ENCODE data around the gene PLS3. TPM values are rescaled to one million over a fixed set of nuclear protein-coding genes. Genes with fewer than 3 reads are reported as not detected.

Gene PLS3
- total and polyA plus RNA-seq, 2 of the 4 experiments (the other 2 are of a cell fraction) = 158 to 252 TPM

DNA sequence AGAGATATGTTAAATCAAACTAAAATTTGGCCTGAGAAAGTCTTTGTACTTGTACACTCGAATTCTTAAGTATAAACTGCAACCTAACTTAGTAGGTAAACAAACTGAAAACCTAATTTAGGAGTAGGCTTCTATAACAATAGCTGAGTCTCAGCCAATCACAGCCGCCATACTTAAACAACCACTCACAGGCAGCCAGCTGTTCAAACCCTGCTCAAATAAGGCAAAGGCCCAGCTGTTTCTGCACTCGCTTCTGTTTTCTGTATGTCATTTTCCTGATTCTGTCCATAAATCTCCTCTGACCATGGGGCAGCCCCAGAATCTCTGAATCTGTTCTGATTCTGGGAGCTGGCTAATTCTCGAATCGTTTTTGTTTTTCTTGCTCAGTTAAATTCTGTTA is 7.8 kb upstream of the PLS3 start:
- Histone ChIP-seq H2BK5ac (ENCODE audit: low read depth, low read length, poor library complexity, severe bottlenecking) (no peak overlapping the region), H2BK20ac (ENCODE audit: low read depth, low read length) (no peak overlapping the region), H4K5ac (ENCODE audit: low read depth, low read length) (no peak overlapping the region), H3K4me3 (ENCODE audit: insufficient read depth, low read depth, low read length) (no peak overlapping the region), H2AK5ac (ENCODE audit: low read depth, low read length) (no peak overlapping the region), H3K18ac (ENCODE audit: low read depth, low read length) (no peak overlapping the region), H2BK15ac (ENCODE audit: low read depth, low read length) (no peak overlapping the region), H2AFZ (replicated peaks; ENCODE audit: low read length, poor library complexity) (no peak overlapping the region), H3K9me1 (ENCODE audit: insufficient read depth, low read length) (no peaks in the 10 kb centered on the region), H3K79me1 (ENCODE audit: low read depth in 1 of 2, low read length in 2 of 2) (no peaks in the 10 kb centered on the region), H3K9ac (ENCODE audit: low read depth, low read length) (no peak overlapping the region), H3K4me1 (ENCODE audit: control insufficient read depth, insufficient read depth, low read length) (no peaks in the 10 kb centered on the region), H3K9me3 (ENCODE audit: control insufficient read depth, insufficient read depth, low read length) (no peaks in the 10 kb centered on the region), H4K91ac (ENCODE audit: insufficient read depth, low read depth, low read length) (no peak overlapping the region), H4K20me1 (ENCODE audit: insufficient read depth, low read length) (no peaks in the 10 kb centered on the region), H3K27ac (ENCODE audit: insufficient read depth, low read length) (no peak overlapping the region), H3K4me2 (ENCODE audit: low read depth, low read length) (no peak overlapping the region), H3K36me3 (ENCODE audit: control insufficient read depth, insufficient read depth, low read length) (no peaks in the 10 kb centered on the region), H4K8ac (ENCODE audit: low read depth in 2 of 2, low read length in 2 of 2) (no peak overlapping the region), H2BK120ac (ENCODE audit: low read depth, low read length) (no peak overlapping the region), H3K56ac (ENCODE audit: extremely low read depth, insufficient read depth, low read length) (no peak overlapping the region), H3K14ac (replicated peaks; ENCODE audit: low read depth, low read length) (no peak overlapping the region), H2AK9ac (replicated peaks; ENCODE audit: low read depth, low read length, poor library complexity) (no peak overlapping the region), H3K4ac (ENCODE audit: low read depth, low read length) (no peak overlapping the region), H3K27me3 (ENCODE audit: control insufficient read depth, insufficient read depth, low read length) (no peaks in the 10 kb centered on the region; the same call in none of the 2 replicates), H3K23ac (ENCODE audit: low read depth, low read length) (no peak overlapping the region)
- POLR2A ChIA-PET (ENCODE audit: unreplicated experiment) = no interaction called here
- DNase-seq (no peak), ATAC-seq (ENCODE audit: low read depth) (no peak)
- CTCF ChIA-PET = no interaction called here
- intact Hi-C loops (cut with micrococcal nuclease) (no loop called here), dilution Hi-C loops (cut with HindIII; ENCODE audit: low sequenced_read_pairs, unreplicated experiment) (no loop called here), in situ Hi-C loops (cut with MboI; ENCODE audit: low sequenced_read_pairs) (no loop called here)
- BruUV-seq (replicated peaks) = no TSS peak
- no CpG with 5 or more reads among the region's 5 CpGs for WGBS, 2 experiments (ENCODE audit: extremely low coverage in 2 of 2, insufficient read length in 1 of 2)
- no peak for TF ChIP-seq MXI1 (IDR thresholded peaks at IDR 0.05; ENCODE audit: borderline replicate concordance, low read depth, low read length)
- no peak for TF ChIP-seq RCOR1 (IDR thresholded peaks at IDR 0.05; ENCODE audit: insufficient replicate concordance, low read length)
- TF ChIP-seq, protein P1, sequence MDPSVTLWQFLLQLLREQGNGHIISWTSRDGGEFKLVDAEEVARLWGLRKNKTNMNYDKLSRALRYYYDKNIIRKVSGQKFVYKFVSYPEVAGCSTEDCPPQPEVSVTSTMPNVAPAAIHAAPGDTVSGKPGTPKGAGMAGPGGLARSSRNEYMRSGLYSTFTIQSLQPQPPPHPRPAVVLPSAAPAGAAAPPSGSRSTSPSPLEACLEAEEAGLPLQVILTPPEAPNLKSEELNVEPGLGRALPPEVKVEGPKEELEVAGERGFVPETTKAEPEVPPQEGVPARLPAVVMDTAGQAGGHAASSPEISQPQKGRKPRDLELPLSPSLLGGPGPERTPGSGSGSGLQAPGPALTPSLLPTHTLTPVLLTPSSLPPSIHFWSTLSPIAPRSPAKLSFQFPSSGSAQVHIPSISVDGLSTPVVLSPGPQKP (IDR thresholded peaks at IDR 0.05; ENCODE audit: borderline replicate concordance, low read depth, low read length) = no peak
- TF ChIP-seq RAD21 (IDR thresholded peaks at IDR 0.05; ENCODE audit: low read length) = no peak
- TF ChIP-seq POLR2A (IDR thresholded peaks at IDR 0.05; ENCODE audit: low read depth, low read length) = no peak
- no peak for TF ChIP-seq CHD1 (IDR thresholded peaks at IDR 0.05; ENCODE audit: low read depth, low read length)
- no peak for TF ChIP-seq FOS (IDR thresholded peaks at IDR 0.05; ENCODE audit: low read depth, low read length)
- no peak for TF ChIP-seq MAFK (IDR thresholded peaks at IDR 0.05; ENCODE audit: low read depth, low read length)
- TF ChIP-seq, protein P2, sequence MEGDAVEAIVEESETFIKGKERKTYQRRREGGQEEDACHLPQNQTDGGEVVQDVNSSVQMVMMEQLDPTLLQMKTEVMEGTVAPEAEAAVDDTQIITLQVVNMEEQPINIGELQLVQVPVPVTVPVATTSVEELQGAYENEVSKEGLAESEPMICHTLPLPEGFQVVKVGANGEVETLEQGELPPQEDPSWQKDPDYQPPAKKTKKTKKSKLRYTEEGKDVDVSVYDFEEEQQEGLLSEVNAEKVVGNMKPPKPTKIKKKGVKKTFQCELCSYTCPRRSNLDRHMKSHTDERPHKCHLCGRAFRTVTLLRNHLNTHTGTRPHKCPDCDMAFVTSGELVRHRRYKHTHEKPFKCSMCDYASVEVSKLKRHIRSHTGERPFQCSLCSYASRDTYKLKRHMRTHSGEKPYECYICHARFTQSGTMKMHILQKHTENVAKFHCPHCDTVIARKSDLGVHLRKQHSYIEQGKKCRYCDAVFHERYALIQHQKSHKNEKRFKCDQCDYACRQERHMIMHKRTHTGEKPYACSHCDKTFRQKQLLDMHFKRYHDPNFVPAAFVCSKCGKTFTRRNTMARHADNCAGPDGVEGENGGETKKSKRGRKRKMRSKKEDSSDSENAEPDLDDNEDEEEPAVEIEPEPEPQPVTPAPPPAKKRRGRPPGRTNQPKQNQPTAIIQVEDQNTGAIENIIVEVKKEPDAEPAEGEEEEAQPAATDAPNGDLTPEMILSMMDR (conservative IDR thresholded peaks at IDR 0.05; ENCODE audit: low read depth, low read length) = no peak
- no peak for TF ChIP-seq SMC3 (IDR thresholded peaks at IDR 0.05; ENCODE audit: low read depth, low read length)

Measured in IMR-90 (cell line).